ENCODE measurements around the gene MRPS18A.

- no peak for TF ChIP-seq TARDBP (IDR thresholded peaks at IDR 0.05)
- no peak for TF ChIP-seq FOXM1 (IDR thresholded peaks at IDR 0.05; ENCODE audit: borderline replicate concordance)
Observed at GRCh38 chr6:43714311-43715055, 26.9 kb upstream of the MRPS18A start.

All from HEK293T (cell line).